GM12872 (cell line): ENCODE results near the gene C4A.

Experiments used
- TF ChIP-seq, protein P1 (sequence below): IDR thresholded peaks from 3 replicates; pipeline ENCODE4 v1.5.1; 2011; ENCODE audit warnings: low read depth, mild to moderate bottlenecking, low read length, moderate library complexity; ENCODE audit not compliant: insufficient read depth

The C4A gene

DNA sequence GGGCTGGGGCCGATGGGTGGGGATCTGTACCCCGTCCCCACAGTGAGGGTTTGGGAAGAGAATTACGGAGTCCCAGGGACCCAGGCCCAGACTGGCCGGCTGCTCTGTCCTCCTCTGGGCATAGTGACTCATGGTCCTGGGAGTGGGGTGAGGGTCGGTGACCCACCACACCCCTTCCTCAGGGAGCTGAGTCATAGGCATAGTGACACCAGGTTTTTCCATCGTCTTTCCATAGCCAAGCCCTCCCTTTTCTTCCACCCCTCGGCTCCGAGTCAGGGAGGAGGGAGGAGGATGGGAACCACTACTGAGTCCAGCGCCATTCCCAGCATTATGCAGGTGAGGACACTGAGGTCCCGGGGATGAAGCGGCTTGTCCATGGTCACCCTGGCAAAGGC, 65.2 kb downstream of the C4A start:
- TF ChIP-seq, protein P1, sequence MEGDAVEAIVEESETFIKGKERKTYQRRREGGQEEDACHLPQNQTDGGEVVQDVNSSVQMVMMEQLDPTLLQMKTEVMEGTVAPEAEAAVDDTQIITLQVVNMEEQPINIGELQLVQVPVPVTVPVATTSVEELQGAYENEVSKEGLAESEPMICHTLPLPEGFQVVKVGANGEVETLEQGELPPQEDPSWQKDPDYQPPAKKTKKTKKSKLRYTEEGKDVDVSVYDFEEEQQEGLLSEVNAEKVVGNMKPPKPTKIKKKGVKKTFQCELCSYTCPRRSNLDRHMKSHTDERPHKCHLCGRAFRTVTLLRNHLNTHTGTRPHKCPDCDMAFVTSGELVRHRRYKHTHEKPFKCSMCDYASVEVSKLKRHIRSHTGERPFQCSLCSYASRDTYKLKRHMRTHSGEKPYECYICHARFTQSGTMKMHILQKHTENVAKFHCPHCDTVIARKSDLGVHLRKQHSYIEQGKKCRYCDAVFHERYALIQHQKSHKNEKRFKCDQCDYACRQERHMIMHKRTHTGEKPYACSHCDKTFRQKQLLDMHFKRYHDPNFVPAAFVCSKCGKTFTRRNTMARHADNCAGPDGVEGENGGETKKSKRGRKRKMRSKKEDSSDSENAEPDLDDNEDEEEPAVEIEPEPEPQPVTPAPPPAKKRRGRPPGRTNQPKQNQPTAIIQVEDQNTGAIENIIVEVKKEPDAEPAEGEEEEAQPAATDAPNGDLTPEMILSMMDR: no peak

DNA sequence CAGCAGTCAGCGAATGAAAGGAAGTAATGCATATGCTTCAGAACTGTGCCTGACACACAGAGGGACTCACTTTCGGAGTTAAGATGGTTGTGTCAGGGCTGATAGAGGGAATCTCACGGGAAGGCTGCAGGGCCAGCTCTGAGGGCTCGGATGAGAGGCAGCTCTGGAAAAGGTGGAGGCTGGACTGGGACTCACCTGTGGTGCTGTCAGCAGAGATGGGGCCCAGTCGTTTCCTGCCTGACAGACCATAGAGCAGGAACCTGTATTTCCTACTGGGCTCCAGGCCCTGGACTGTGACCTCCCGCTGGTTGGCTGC, 65.6 kb downstream of the C4A start:
- TF ChIP-seq, protein P1: no peak

DNA sequence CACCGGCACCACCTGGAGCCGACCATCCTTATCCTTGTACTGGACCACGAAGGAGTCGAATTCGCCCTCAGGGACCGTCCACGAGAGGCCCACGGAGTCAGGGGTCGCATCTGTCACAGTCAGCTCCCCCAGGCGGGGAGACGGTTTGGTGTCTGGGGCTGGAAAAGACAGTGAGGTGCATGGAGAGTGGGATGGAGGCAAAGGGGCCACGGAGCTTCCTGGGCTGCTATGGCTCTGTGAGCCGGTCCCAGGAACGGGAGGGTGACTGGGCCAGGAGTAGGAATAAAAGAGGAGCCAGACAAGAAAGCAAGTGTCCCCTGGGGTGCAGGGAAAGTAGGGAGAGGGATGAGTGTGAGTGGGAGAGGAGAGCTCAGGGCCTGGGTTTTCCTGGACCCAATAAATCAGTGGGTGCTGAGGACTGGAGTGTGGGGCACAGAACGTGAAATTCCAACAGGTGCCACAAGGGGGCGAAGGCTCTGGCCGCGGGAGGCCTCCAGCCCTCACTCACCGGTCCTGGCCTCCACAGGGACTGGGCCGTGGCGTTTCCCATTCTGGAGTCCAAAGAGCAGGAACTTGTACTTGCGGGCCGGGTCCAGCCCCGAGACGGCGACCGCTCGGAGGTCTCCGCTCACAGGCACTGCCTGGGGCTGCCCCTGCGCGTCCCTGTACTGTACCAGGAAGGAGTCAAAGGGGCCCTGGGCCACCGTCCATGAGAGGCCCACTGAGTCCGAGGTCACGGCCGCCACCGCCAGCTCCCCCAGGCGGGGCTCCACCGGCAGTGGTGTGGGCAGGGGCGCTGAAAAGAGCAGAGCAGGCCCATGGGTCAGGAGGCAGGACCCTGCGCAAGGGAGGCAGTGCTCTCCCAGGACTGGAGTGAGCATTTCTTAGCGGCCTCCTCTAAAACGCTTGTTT, 66.3 kb downstream of the C4A start:
- TF ChIP-seq, protein P1: peak; percentile 94

DNA sequence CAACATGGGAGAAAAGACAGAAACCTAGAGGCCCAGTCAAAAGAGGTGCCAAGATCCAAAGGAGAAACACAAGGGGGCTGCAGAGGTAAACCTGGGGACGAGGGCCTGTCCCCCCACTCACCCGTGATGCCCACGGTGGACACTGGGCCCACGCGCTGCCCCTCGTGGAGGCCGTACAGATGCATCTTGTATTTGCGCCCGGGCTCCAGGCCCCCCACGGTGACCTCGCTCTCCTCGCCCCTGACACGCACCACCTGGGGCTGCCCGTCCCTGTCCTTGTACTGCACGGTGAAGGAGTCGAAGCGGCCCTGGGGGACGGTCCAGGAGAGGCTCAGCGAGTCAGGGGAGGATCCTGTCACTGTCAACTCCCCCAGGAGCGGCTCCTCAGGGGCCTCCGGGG, 67.3 kb downstream of the C4A start:
- TF ChIP-seq, protein P1: 0 out of 3 replicates have a peak, but pooled peaks have one; percentile 0

DNA sequence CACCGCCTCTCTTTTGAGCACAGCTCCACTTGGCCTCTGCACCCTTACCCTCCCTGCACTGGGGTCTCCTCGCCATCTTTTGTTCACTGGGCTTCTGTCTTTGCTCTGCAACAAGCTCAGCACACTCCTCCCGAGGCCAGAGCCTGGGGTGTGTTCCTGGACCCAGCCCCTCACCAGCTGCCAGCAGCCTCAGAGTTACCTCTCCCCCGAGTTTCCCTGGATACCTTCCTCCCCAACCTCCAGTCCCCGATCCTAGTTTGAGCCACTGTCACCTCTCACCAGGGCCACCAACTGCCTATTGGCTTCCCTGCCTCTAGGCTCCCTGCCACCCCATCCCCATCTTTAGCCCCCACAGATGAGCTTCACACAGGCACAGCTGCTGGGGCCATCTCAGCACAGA, 68.7 kb downstream of the C4A start:
- TF ChIP-seq, protein P1: no peak
